ENCODE data around the gene WSCD1. TPM values are rescaled to one million over a fixed set of nuclear protein-coding genes. Genes with fewer than 3 reads are reported as not detected.

The WSCD1 gene
- 3.7 and 4.0 TPM in 2 replicates for total RNA-seq (2014; rRNA removed)
- polyA plus RNA-seq (2012): 0.80 TPM

DNA sequence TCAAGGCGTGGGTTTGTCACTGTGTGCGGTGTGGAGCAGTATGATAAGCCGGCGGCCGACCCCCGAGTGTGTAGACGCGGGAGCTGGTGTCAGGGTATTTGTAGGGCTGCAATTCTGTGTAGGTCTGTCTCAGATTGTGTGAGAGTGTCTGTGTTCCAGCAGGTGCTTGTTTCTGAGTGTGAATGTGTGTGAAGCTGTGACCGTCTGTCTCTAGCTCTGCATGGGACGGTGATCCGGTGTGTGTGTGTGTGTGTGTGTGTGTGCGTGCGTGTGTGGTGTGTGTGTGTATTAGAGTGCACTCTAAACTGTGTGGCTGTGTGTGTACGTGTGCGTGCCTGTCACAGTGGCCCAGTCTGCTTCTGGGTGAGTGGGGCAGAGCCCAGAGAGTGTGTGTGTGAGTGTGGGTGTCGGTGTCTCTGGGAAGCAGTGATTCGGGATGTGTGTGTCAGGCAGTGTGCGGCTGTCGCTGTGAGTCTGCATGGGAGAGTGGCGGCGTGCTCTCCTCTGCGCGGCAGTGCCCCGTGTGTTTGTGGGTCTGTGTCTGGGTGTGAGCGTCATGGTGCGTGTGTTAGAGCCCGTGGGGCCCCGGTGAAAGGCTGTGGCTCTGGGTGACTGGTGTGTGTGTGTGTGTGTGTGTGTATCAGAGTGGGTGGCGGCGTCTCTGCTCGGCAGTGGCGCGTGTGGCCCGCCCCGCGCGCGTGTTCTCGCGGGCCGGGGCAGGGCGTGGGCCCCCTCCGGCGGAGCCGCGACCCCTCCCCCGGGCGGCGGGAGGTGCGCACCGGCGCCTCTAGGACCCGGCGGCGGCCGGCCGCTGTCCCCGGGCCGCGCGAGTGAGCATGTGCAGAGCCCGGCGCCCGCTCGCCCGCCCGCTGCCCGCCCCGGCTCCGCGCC, at the start of gene WSCD1:
WSCD1 (plus strand) TSS at position 841 of the 891 bp plus-strand sequence. CDS start 10,280 bp downstream, outside the sequence.
- no peak for DNase-seq (ENCODE audit: low read depth)

DNA sequence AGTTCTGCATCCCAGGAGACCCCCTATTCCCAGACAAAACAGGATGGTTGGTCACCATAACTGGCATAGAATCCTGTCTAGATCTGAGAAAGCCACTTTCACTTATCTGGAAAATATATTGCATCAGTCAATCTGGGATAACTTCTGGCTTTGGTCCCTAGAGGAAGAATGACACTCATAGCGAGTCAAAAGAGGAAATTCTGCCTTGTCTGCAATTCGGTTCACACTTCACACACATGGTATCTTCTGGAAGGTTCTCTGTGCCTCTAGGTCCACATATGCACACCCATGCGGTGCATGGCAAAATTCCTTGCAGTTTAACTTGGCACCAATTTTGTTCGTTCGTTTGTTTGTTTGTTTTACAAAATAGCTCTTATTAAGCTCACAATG, 49.2 kb upstream of the WSCD1 start:
- peak; percentile 61 for DNase-seq (ENCODE audit: low read depth)

DNA sequence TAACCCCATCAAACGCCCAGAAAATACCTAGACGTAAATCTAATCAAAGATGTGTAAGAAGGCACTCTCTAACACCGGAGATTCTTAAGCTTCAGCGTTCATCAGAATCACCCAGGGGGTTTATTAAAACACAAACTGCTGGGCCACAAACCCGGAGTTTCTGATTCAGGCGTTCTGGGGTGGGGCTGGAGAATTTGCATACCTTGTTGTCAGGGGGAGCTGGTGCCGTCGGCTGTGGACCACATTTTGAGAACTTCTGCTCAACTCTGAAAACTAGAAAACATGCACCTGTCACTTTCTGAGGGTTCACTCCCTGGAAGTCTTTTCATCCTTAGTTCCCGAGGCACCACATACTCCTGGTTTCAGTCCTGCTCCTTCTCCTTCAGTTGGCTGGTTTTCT, 48.6 kb upstream of the WSCD1 start:
- no peak for DNase-seq (ENCODE audit: low read depth)

DNA sequence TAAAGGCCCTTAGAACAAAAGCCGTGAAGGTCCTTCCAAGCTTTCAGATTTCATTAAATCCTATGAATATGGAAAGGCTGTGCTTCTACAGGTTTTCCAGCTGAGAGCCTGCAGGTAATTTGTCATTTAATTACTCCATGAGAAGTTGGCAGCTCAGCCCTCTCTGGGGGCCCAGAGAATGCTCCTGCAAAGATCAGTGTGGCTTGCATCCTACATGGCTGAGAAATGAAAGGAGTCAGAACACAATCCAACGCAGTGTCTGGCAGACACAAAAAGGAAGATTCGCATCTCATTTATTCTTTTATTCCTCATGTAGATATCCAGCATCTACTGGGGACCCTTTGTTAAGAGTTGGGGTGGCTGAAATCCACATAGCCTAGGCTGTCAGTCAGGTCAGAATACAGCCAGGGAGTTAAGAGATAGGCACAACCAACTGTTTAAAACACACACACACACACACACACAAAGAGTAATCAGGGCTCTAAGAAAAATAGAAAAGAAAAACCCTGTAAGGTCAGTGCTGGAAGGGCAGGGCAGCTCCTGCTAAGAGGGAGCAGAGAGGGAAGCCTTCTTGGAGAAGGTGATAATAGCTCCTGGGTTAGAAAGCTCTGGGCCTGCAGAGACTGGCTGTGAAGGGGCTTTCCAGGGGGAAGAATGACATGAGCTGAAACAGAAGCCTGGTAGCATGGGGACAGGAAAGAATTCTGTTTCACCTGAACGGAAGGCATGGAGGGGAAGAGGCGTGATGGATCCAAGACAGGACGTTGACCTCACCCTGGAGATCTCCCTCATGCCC, 46.9 kb upstream of the WSCD1 start:
- DNase-seq (ENCODE audit: low read depth): no peak

DNA sequence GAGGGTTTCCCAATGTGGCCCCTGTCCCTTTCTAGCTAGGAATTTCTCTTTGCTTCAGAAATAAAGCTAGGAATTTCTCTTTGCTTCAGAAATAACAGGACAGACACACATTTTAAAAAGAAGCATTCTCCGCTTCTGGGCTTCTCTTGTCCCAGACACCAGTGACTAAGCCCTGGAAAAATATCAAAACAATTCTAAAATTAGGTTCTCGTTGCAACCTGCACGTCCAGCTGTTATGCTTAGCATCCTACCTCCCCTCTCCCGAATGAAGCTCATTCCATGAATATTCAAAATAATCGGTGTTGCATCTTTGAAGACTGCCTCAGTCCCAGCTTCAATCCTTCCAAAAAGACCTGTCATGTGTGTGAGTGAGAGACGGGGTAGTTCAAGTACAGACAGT, 45.6 kb upstream of the WSCD1 start:
- peak; percentile 63 for DNase-seq (ENCODE audit: low read depth)

DNA sequence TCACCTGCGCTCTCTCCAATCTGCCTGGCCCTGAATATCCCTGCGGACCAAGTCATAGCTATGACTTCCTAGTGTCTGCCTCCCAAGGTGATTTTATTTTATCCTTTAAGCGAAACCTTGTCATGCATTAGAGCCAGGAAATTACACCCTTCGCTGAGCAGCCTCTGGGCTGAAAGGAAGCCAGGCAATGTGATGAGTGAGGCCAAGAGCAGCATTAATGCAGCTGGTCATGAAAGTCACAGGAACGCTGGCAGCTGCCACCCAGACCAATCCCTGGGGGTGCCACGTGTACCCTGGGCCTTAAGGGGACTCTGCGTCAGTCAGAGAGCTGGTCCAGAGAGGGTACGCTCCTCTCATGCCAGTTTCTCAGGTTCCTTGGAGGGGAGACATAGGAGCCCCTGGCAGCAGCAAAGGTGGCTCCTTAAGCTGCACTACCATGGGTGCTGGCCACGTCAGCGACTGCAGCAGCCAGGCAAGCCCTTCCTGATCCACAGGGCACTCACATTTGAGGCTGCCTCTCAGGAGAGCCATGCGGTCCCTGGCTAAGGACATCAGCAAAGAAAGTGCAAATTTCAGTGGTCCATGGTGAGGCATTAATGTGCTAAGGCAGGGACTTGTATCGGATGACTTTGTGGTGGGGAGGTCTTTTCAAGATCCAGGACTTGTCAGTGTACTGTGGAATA, 42.7 kb upstream of the WSCD1 start:
- no peak for DNase-seq (ENCODE audit: low read depth)

DNA sequence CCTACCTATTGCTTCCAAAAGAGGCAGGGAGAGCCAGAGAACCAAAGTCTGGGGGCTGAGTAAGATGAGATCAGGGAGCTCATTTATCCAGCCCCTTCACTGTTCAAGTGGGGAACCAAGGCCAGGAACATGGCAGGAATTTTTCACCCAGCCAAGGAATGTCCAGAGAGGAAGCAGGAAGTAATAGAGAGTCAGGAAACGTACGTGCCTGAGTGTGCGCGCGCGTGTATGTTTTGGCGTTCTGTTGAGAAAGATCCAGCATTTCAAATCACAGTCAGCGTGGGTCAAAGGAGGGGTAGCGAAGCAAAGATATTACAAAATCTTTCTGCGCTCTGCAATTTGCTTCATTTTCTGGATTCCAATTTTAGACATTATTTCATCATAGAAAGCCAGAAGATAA, 41.9 kb upstream of the WSCD1 start:
- no peak for DNase-seq (ENCODE audit: low read depth)

DNA sequence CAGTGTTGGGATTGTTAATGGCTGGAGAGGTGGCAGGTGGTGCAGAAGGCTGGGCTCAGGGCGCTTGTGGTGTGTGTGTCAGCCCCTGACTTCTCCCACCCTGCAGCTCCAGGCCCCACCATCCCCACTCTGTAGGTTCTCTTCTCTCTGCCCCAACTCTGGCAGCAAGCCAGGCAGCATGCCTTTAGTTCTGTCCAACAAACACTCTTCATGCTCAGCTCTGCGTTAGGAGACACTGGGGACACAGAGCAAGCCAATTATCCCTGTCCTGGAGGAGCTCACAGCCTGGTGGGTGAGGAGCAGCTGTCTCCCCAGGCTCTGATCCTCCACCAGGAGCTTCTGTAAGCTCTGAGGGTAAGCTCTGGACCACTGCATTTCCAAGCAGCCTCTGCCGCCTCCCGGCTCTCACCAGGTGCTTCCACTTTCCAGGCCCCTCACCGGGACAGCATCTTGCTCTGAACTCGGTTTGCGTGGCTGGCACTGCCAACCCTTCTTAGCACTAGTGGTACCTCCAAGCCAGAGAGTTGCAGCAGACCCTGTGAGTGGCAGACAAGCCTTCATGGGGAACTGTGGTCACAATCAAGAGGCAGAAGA, 34.3 kb upstream of the WSCD1 start:
- no peak for DNase-seq (ENCODE audit: low read depth)

DNA sequence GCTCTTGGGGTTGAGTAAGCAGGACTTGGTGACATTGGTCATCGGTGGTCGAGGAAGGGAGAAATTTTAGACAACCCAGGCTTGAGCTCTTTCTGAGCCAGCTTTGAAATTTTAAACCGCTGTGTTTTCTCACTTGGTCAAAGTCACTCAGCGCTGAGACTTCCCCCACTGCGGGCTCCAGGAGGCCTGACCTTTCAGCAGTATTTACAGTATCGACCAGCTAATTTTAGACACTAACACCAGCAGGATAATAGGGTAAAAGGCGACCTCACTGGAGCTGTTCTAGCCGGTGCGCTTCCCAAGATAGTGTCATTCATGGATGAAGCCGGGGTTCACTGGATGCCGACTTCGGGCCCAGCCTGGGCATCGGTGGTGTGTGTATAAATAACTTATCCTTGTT, 29.7 kb upstream of the WSCD1 start:
- DNase-seq (ENCODE audit: low read depth): no peak

DNA sequence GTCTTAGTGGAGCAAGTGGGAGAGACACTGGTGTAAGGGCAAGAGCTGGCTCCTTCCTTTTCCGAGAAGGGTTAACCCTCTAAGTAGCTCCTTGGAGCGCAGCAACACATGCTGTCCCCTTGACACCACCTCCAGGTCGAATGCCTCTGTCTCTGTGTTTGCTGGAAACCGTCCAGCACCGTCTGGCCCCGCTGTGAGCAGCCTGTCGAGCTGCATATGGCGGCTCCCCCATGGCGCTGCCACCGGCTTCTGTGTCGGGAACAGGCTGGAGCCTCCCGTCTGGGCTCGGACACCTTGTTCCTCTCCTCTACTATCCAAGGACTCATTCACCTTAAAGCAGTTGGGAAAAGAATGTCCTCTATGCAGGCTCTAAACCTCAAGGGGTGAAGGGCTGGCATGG, 28.9 kb upstream of the WSCD1 start:
- DNase-seq (ENCODE audit: low read depth): no peak

DNA sequence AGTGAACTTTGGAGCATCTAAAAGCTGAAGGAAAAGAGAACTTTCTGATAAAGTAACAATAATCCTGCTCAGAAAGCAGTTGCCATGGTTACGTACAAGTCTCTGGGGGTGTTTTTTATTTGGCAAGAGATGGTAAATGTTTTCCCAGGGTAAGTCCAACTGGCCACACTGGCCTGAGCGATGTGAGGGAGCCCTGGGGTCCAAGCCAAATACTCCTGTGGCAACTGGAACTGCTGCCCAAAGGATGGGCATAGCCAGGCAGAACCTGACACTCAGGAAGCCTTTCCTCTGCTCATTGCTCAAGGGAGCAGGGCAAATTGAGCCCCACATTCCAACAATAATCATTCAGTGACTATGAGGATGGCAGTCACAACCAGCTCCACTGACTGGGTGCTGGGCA, 26.8 kb upstream of the WSCD1 start:
- DNase-seq (ENCODE audit: low read depth): no peak

DNA sequence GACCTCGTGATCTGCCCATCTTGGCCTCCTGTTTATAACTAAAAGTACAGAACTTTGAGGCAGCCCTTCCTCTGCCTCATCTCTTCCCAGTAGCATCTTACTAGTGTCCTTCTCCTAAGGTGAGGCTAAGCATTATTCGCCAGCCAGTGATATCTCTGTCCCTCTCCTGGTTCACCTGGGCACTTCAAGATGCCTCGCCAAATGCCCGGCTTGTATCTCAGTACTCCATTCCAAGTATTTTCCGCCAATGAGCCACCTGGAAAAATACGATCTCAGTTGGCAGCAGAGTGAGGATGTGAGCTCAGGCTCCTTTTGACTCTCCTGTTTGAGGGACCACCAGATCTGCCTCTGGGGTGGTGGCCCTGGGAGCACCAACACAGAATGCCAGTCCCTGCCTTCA, 25.9 kb upstream of the WSCD1 start:
- no peak for DNase-seq (ENCODE audit: low read depth)

DNA sequence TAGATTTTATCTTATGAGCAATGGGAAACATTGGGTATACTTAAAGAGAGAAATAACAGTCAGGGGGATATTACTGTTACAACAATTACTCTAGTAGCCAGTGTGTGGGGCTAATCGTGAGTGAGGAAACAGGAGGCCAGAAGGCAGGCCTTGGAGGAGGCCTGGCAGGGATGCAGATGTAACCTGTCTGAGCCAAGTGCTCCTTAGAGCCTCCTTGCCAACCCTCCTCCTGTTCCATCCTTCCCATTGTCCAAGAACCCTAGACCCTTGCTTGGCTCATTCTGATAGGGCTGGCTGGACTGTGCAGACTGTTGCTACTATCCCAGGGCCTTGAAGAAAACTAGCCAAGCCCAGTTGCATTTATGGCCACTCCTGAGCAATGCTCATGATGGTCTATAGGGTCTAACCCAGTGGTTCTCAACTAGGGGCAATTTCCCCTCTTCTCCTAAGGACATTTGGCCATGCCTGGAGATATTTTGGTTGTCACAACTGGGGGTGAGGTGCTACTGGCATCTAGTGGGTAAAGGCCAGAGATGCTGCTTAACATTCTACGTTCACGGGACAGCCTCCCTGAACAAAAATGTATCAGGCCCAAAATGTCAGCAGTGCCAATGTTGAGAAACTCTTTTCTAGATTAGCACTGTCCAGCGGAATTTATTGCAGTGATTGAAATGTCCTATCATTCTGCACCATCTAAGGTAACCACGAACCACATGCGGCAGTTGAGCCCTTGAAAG, 24.4 kb upstream of the WSCD1 start:
- DNase-seq (ENCODE audit: low read depth): peak; percentile 35

DNA sequence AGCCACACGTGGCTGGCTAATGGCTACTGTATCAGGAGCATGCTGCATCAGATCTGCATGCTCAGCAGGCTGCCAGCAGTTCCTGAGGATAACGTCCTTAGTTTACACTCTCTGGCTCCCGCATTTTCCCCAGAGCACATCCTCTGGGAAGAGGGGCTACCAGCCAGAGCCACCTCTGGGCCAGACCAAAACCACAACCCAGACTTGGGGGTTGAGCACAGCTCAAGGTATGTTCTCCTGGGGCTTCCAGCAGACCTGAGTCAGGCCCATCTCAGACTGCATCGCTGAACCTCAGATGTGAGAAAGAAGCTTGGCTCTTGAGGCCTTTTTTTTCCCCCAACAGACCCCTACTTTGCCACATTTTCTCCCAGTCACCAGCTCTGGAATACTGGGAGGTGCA, 23.7 kb upstream of the WSCD1 start:
- DNase-seq (ENCODE audit: low read depth): no peak

DNA sequence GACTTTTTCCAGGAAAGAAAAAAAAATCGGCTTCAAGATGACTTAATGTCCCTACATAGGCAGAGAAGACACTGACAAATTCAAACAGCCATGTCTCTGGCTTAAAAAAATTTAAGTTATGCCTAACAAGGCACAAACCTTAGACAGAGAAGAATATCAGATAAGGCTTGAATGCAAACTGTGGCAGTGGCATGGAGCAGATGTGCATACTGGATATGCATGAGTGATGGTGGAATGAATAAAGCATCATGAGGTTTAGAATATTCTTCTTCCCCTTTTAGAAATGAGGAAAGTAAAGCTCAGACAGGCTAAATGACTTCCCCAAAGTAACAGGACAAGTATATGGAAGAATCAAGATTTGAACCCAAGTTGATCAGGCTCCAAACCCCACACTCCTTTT, 23.2 kb upstream of the WSCD1 start:
- no peak for DNase-seq (ENCODE audit: low read depth)

DNA sequence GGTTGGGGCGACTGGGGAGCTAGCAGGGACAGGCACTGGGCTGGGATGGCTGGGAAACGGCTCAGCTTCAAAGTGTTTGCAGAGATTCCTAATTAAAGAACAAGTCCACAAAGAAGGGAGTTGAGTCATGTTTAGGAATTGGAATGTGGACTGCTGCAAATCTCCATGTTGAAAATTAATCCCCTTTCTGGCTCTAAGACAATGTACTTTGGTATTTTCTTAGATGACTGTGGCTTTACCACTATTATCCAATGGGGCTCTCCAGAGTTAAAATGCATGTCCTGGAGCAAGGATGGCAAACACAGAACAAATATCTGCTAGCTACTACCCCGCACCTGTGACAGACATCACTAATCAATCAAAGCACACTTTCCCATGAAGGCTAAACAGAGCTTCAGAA, 22.2 kb upstream of the WSCD1 start:
- DNase-seq (ENCODE audit: low read depth): peak; percentile 81

DNA sequence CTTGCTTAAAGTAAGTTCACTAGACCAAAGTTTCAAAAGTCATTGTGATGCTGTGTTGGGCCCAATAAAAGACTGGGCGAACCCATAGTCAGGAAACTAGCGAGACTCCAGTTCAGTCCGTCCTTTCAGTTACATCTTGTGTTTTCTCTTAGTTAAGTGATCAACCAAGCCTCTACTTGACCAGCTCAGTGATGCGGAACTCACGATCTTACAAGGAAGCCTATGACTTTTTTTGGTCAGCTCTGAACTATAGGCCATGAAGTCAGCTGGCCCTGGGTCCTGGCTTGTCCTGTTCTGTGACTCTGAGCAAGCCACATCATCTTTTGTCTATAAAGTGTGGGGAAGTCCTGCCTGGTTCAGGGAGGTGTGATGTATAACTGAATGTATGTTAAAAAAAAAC, 21.7 kb upstream of the WSCD1 start:
- no peak for DNase-seq (ENCODE audit: low read depth)

DNA sequence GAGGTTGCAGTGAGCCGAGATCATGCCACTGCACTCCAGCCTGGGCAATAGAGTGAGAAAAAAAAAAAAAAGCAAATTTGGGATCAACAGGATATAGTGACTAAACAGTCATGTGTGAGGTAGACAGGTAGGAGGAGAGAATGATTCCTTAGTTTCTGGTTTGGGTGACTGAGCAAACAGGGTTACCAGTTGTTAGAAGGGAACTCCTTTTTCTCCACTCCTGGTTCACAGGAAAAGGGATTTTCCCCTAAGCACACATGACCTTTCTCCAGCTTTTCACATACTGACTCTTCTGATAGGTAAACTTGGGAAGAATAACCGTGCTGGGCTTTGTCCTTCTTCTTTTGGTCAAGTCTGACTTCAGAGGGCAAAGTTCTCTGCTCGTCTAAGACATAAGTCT, 17.3 kb upstream of the WSCD1 start:
- no peak for DNase-seq (ENCODE audit: low read depth)

DNA sequence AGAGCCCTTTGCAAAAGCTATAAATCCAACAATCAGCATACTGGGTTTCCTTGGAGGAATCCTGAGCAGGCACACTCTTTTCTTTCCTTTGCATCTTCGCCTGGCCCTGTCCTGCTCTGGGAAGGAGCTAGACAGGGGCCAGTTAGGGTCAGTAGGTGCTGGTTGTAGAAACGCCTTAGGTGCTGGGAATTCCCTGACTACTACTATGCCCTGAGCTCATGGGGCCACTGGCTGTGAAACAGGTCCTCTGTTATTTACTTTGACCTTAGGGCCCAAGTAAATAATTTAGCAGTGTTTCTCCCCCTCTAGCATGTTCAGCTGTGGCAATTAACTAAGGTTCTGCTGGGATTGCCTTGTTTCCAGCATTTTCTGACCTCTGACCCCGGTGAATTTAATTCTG, 15.8 kb upstream of the WSCD1 start:
- no peak for DNase-seq (ENCODE audit: low read depth)

DNA sequence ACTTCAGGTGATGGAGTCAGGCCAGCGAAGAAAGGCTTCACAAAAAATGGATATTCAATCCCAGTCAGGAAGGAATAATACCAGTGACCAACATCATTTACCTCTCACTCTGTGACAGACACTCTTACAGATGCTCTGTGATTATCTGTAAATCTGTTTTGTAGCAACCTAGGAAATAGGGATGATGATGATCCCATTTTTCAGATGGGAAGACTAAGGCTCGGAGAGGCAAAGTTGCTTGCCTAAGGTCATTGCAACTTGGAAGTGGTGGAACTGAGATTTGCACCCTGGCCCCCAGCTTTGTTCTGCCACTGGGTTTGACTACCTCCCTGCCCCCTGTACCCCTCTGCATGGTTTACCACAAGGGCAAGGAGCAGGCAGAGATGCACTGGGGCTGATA, 14.1 kb upstream of the WSCD1 start:
- DNase-seq (ENCODE audit: low read depth): no peak

DNA sequence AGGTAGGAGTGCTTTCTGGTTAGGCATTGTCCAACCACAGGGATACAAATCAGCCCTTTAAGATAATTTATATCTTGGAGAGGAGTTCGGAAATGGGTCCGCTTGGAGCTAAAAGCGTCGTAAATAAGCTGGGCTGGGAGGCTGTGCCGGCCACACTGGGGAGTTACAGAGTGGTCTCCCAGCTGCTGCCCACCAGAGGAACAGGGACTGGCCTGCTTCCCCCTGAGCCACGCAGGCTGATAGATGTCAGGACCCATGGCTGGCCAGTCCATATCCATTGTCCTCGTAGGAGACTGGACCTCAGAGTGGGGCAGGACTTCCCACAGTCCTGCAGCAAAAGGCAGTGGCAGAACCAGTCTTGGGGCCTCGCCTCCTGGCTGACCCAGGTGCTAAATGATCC, 12.6 kb upstream of the WSCD1 start:
- DNase-seq (ENCODE audit: low read depth): no peak

All from LHCN-M2 (cell line).